ENCODE data around the gene SLC39A11. TPM values are rescaled to one million over a fixed set of nuclear protein-coding genes. Genes with fewer than 3 reads are reported as not detected.

The SLC39A11 gene
- total RNA-seq, 1 experiment from 2014 or later = 18.6 TPM

DNA sequence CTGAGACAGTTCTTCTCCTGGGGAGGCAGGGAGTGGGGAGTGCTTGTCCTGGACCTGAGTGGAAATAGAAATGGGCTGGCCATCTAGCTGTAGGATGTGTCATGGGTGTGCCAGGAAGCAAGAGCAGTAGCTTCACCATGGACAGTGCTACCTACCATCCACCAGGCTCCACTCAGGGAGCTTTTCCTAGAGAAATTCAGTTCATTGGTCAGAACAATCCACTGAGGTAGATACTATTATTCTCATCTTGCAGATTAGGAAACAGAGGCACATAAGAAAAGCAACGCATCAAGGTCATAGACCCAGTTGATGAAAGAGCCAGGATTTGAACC, 372.0 kb downstream of the SLC39A11 start:
- H3K4me1 ChIP-seq (ENCODE audit: insufficient read depth, low read length, poor library complexity, severe bottlenecking) = no peaks in the 10 kb centered on the region
- H3K36me3 ChIP-seq (ENCODE audit: insufficient read depth, low read length, poor library complexity, severe bottlenecking) = no peaks in the 10 kb centered on the region
- no peak overlapping the region for H3K27ac ChIP-seq (ENCODE audit: low read depth, low read length, poor library complexity, severe bottlenecking)
- no peak for TF ChIP-seq EZH2 (IDR thresholded peaks at IDR 0.05; ENCODE audit: borderline replicate concordance, low read depth, low read length, poor library complexity, severe bottlenecking)
- TF ChIP-seq, protein P1, sequence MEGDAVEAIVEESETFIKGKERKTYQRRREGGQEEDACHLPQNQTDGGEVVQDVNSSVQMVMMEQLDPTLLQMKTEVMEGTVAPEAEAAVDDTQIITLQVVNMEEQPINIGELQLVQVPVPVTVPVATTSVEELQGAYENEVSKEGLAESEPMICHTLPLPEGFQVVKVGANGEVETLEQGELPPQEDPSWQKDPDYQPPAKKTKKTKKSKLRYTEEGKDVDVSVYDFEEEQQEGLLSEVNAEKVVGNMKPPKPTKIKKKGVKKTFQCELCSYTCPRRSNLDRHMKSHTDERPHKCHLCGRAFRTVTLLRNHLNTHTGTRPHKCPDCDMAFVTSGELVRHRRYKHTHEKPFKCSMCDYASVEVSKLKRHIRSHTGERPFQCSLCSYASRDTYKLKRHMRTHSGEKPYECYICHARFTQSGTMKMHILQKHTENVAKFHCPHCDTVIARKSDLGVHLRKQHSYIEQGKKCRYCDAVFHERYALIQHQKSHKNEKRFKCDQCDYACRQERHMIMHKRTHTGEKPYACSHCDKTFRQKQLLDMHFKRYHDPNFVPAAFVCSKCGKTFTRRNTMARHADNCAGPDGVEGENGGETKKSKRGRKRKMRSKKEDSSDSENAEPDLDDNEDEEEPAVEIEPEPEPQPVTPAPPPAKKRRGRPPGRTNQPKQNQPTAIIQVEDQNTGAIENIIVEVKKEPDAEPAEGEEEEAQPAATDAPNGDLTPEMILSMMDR (conservative IDR thresholded peaks at IDR 0.05; ENCODE audit: low read depth, low read length) = no peak
- no TSS peak for BruUV-seq (replicated peaks)
- no peaks in the 10 kb centered on the region for H3K27me3 ChIP-seq (replicated peaks; ENCODE audit: insufficient read depth, low read depth, low read length, poor library complexity)
- intact Hi-C loops (cut with micrococcal nuclease; ENCODE audit: unreplicated experiment) = no loop called here
- H3K4me3 ChIP-seq (ENCODE audit: low read depth, low read length, poor library complexity, severe bottlenecking) = no peak overlapping the region
- H3K9me3 ChIP-seq (ENCODE audit: low read depth, low read length, poor library complexity, severe bottlenecking) = no peaks in the 10 kb centered on the region
- ChIA-PET CTCF (no interaction called here), POLR2A (ENCODE audit: low non-redundant PET) (interaction anchor here (0.5 kb wide), 1 partner anchor 129 kb away, joined by 4 read pairs; no protein-coding TSS in a partner anchor)
- DNase-seq (ENCODE audit: low spot score) = no peak

DNA sequence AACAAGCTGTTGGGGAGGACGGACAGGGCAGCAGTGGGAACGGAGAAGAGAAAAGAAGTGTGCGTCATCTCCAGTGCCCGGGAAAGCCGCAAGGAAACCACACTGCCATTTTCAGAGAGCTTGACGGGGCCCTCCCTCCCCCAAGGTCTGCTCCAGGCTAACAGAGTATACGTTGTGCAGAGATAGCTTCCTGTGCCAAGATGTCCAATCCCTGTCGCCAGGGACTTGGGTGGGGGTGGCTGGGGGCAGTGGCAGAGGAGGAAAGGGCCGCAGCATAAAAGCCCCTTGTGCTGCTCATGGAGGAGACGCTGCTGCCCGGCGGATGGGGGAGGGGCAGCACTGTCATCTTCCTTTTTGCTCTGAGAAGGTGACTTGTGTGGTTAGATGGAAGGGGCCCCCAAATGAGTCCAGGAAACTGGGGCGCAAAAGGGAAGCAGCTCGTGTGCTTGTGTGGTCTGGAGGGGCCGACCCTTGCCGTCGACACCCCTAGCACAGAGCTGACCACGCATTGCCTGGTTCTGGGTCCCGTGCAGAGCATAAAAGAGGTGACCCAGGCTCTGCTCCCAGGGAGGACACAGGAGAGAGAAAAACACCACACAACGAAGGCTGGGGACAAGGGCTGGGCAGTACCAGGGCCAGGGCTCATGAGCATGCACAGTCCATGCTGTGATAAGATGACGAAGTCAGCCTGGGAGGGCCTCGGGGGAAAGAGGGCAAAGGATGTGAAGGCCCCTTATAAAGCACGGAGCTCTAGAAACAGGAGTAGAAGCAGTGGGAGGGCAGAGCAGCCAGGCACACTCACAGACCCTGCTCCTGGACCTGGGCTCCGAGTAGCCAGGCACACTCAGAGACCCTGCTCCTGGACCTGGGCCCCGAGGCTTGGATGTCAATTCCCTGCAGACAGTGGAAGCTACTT, 372.7 kb downstream of the SLC39A11 start:
- DNase-seq (ENCODE audit: low spot score) = no peak
- Histone ChIP-seq H3K36me3 (ENCODE audit: insufficient read depth, low read length, poor library complexity, severe bottlenecking) (no peaks in the 10 kb centered on the region), H3K4me3 (ENCODE audit: low read depth, low read length, poor library complexity, severe bottlenecking) (no peak overlapping the region), H3K27me3 (replicated peaks; ENCODE audit: insufficient read depth, low read depth, low read length, poor library complexity) (no peaks in the 10 kb centered on the region), H3K9me3 (ENCODE audit: low read depth, low read length, poor library complexity, severe bottlenecking) (no peaks in the 10 kb centered on the region), H3K4me1 (ENCODE audit: insufficient read depth, low read length, poor library complexity, severe bottlenecking) (no peaks in the 10 kb centered on the region), H3K27ac (ENCODE audit: low read depth, low read length, poor library complexity, severe bottlenecking) (no peak overlapping the region)
- ChIA-PET POLR2A (ENCODE audit: low non-redundant PET) (interaction anchor here (0.5 kb wide), 1 partner anchor 128 kb away, joined by 4 read pairs; no protein-coding TSS in a partner anchor), CTCF (no interaction called here)
- intact Hi-C loops (cut with micrococcal nuclease; ENCODE audit: unreplicated experiment) = no loop called here
- no peak for TF ChIP-seq EZH2 (IDR thresholded peaks at IDR 0.05; ENCODE audit: borderline replicate concordance, low read depth, low read length, poor library complexity, severe bottlenecking)
- TF ChIP-seq, protein P1 (conservative IDR thresholded peaks at IDR 0.05; ENCODE audit: low read depth, low read length) = no peak
- no TSS peak for BruUV-seq (replicated peaks)

DNA sequence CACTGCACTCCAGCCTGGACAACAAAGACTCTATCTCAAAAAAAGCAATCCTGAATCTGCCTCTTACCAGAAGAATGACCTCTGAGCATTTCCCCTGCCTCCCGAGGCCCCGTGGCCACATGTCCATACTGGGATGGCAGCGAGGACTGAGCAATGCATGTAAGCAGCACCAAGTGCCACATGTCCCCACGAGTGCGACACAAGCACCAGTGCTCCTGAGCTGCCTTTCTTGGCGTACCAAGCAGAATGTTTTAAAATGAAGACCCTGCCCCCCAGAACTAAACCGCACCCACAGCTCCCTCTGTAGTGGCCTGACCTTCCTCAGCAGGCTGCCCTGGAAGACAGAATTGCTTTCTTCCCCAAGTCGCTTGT, 373.3 kb downstream of the SLC39A11 start:
- Histone ChIP-seq H3K4me3 (ENCODE audit: low read depth, low read length, poor library complexity, severe bottlenecking) (no peak overlapping the region), H3K36me3 (ENCODE audit: insufficient read depth, low read length, poor library complexity, severe bottlenecking) (no peaks in the 10 kb centered on the region), H3K9me3 (ENCODE audit: low read depth, low read length, poor library complexity, severe bottlenecking) (no peaks in the 10 kb centered on the region), H3K27me3 (replicated peaks; ENCODE audit: insufficient read depth, low read depth, low read length, poor library complexity) (no peaks in the 10 kb centered on the region), H3K27ac (ENCODE audit: low read depth, low read length, poor library complexity, severe bottlenecking) (no peak overlapping the region), H3K4me1 (ENCODE audit: insufficient read depth, low read length, poor library complexity, severe bottlenecking) (no peaks in the 10 kb centered on the region)
- no TSS peak for BruUV-seq (replicated peaks)
- ChIA-PET POLR2A (ENCODE audit: low non-redundant PET) (no interaction called here), CTCF (no interaction called here)
- intact Hi-C loops (cut with micrococcal nuclease; ENCODE audit: unreplicated experiment) = no loop called here
- DNase-seq (ENCODE audit: low spot score) = no peak
- TF ChIP-seq EZH2 (IDR thresholded peaks at IDR 0.05; ENCODE audit: borderline replicate concordance, low read depth, low read length, poor library complexity, severe bottlenecking) = no peak
- TF ChIP-seq, protein P1 (conservative IDR thresholded peaks at IDR 0.05; ENCODE audit: low read depth, low read length) = no peak
